C4-2B (cell line): ENCODE measurements around the gene LRRC49.

Source experiments
- CTCF ChIP-seq: fragments of 450-650 bp; conservative IDR thresholded peaks from 2 replicates; pipeline ENCODE4 v1.5.1; 2017; ENCODE audit warnings: mild to moderate bottlenecking
- ZFX ChIP-seq: fragments of 450-650 bp; IDR thresholded peaks from 2 replicates; pipeline ENCODE4 v1.6.1; 2017

GRCh38 chr15:71056111-71056510 is 163.5 kb downstream of the LRRC49 start:
- TF ChIP-seq CTCF, result no peak
- TF ChIP-seq ZFX, result no peak
